ENCODE data around the gene MCRIP2.
A peak's percentile ranks its signal among the peaks of the same experiment; 100 is the strongest.

Gene MCRIP2

GRCh38 chr16:609984-610383 is 31.6 kb upstream of the MCRIP2 start:
- Histone ChIP-seq H3K4me3 (ENCODE audit: low read length) (no peak overlapping the region), H4K20me1 (ENCODE audit: control insufficient read depth, insufficient read depth, low read depth, low read length) (no peaks in the 10 kb centered on the region), H3K4me1 (ENCODE audit: control insufficient read depth, low read length) (no peaks in the 10 kb centered on the region), H3K27me3 (ENCODE audit: control insufficient read depth, low read length) (no peaks in the 10 kb centered on the region), H3K79me2 (ENCODE audit: control insufficient read depth, low read length) (peaks cover 7% of the 10 kb centered on the region; the same call in 1 of the 2 replicates), H3K9me2 (replicated peaks; ENCODE audit: control insufficient read depth, low read length) (no peaks in the 10 kb centered on the region), H3K36me3 (ENCODE audit: control insufficient read depth, low read length) (no peaks in the 10 kb centered on the region), H3F3A (ENCODE audit: control insufficient read depth, insufficient read depth) (no peaks in the 10 kb centered on the region), H3K9me3 (ENCODE audit: control insufficient read depth, insufficient read depth, low read length) (peaks cover 10% of the 10 kb centered on the region; the same call in 1 of the 2 replicates), H3K27ac (ENCODE audit: low read depth, low read length) (no peak overlapping the region), H3K4me2 (ENCODE audit: low read length) (no peak overlapping the region)
- TF ChIP-seq, protein P1, sequence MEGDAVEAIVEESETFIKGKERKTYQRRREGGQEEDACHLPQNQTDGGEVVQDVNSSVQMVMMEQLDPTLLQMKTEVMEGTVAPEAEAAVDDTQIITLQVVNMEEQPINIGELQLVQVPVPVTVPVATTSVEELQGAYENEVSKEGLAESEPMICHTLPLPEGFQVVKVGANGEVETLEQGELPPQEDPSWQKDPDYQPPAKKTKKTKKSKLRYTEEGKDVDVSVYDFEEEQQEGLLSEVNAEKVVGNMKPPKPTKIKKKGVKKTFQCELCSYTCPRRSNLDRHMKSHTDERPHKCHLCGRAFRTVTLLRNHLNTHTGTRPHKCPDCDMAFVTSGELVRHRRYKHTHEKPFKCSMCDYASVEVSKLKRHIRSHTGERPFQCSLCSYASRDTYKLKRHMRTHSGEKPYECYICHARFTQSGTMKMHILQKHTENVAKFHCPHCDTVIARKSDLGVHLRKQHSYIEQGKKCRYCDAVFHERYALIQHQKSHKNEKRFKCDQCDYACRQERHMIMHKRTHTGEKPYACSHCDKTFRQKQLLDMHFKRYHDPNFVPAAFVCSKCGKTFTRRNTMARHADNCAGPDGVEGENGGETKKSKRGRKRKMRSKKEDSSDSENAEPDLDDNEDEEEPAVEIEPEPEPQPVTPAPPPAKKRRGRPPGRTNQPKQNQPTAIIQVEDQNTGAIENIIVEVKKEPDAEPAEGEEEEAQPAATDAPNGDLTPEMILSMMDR (IDR thresholded peaks at IDR 0.05; ENCODE audit: low read depth, low read length, poor library complexity, severe bottlenecking) = no peak
- no peak for TF ChIP-seq EZH2phosphoT487 (IDR thresholded peaks at IDR 0.05; ENCODE audit: borderline replicate concordance, low read length)

DNA sequence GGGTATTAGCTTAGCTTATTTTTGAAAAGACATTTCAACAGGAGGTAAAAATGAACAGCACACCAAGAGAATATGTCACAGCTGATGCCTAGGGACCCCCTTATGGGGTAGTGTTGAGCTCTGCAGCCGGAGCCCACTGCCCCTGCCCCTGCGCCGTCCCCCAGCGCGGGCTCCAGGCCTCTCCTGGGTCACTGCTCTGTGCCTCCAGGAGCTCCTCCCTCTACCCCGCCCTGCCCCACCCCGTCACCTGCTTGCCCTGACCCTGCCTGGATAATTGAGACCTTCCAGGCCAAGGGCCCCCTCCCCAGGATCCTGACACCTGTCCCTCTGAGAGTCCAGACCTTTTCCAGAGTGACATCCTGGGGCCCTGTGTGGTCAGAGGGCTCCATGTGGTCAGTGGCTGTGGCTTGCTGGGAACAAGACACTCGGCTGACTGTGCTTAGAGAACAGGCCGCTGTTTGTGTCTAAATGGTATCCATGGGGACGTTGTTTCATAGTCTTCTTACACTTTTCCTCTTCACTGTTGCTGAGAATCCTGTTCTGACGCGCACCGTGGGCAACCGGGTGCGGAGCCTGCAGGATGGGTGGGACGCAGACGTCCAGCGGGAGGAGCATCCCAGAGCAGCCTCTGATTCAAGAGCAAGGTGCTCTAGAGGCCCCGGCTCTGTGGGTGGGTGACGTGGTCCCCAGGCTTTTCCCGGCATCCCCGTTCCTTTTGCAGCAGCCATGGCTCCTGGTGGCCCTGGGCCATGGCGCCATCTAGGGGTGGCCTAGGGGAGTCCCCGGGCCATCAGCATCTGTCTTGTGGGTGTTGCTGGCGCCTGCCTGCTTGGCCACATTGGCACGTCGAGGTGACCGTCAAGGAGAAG is 30.9 kb upstream of the MCRIP2 start:
- no peak overlapping the region for H3K4me3 ChIP-seq (ENCODE audit: low read length)
- TF ChIP-seq, protein P1 (IDR thresholded peaks at IDR 0.05; ENCODE audit: low read depth, low read length, poor library complexity, severe bottlenecking) = peak; percentile 86
- no peak for TF ChIP-seq EZH2phosphoT487 (IDR thresholded peaks at IDR 0.05; ENCODE audit: borderline replicate concordance, low read length)
- no peak overlapping the region for H3K4me2 ChIP-seq (ENCODE audit: low read length)
- no peak overlapping the region for H3K27ac ChIP-seq (ENCODE audit: low read depth, low read length)
- H3K9me2 ChIP-seq (replicated peaks; ENCODE audit: control insufficient read depth, low read length) = no peaks in the 10 kb centered on the region
- peaks cover 7% of the 10 kb centered on the region; the same call in 1 of the 2 replicates for H3K9me3 ChIP-seq (ENCODE audit: control insufficient read depth, insufficient read depth, low read length)
- no peaks in the 10 kb centered on the region for H3F3A ChIP-seq (ENCODE audit: control insufficient read depth, insufficient read depth)
- H3K4me1 ChIP-seq (ENCODE audit: control insufficient read depth, low read length) = no peaks in the 10 kb centered on the region
- H3K36me3 ChIP-seq (ENCODE audit: control insufficient read depth, low read length) = no peaks in the 10 kb centered on the region
- H3K27me3 ChIP-seq (ENCODE audit: control insufficient read depth, low read length) = no peaks in the 10 kb centered on the region
- 0 out of 2 replicates have a peak, but pooled peaks cover 3% of the 10 kb centered on the region for H3K79me2 ChIP-seq (ENCODE audit: control insufficient read depth, low read length)
- H4K20me1 ChIP-seq (ENCODE audit: control insufficient read depth, insufficient read depth, low read depth, low read length) = no peaks in the 10 kb centered on the region

DNA sequence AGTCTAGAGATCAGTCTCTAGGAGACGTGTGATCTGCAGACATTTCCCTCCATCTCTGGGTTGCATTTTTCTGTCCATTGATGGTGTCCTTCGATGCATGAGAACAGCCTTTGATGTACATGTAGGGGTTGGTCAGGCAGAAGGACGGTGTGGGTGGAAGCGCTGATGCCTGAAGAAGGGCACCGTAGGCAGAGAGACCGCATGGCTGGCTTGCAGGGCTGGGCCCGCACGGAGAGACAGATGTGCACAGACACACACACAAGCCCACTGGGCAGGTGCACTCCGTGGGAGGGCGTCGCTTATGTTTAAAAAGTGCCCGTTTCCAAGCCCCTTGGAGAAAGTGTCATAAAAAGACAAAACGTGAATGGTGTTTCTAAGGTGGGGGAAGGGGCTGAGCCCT is 26.5 kb upstream of the MCRIP2 start:
- no peaks in the 10 kb centered on the region for H3K27me3 ChIP-seq (ENCODE audit: control insufficient read depth, low read length)
- no peak overlapping the region for H3K4me3 ChIP-seq (ENCODE audit: low read length)
- TF ChIP-seq, protein P1 (IDR thresholded peaks at IDR 0.05; ENCODE audit: low read depth, low read length, poor library complexity, severe bottlenecking) = no peak
- TF ChIP-seq EZH2phosphoT487 (IDR thresholded peaks at IDR 0.05; ENCODE audit: borderline replicate concordance, low read length) = no peak
- no peak overlapping the region for H3K27ac ChIP-seq (ENCODE audit: low read depth, low read length)
- H4K20me1 ChIP-seq (ENCODE audit: control insufficient read depth, insufficient read depth, low read depth, low read length) = no peaks in the 10 kb centered on the region
- H3K36me3 ChIP-seq (ENCODE audit: control insufficient read depth, low read length) = no peaks in the 10 kb centered on the region
- no peak overlapping the region for H3K4me2 ChIP-seq (ENCODE audit: low read length)
- no peaks in the 10 kb centered on the region for H3F3A ChIP-seq (ENCODE audit: control insufficient read depth, insufficient read depth)
- H3K9me2 ChIP-seq (replicated peaks; ENCODE audit: control insufficient read depth, low read length) = no peaks in the 10 kb centered on the region
- no peaks in the 10 kb centered on the region for H3K9me3 ChIP-seq (ENCODE audit: control insufficient read depth, insufficient read depth, low read length)
- no peaks in the 10 kb centered on the region for H3K4me1 ChIP-seq (ENCODE audit: control insufficient read depth, low read length)
- no peaks in the 10 kb centered on the region for H3K79me2 ChIP-seq (ENCODE audit: control insufficient read depth, low read length)
